GM12878 (cell line): ENCODE data around the gene ALCAM. TPM values are rescaled to one million over a fixed set of nuclear protein-coding genes. Genes with fewer than 3 reads are reported as not detected.

Source experiments
- ATAC-seq: fragments of 200-7000 bp; cut with Tn5 transposase; 3 replicates; pipeline ENCODE4 v1.9.1; 2020; ENCODE audit warnings: mild to moderate bottlenecking, moderate library complexity
- BruUV-seq: library from RNA; stranded (reverse); fragments of 400-500 nt; replicated peaks from 2 replicates; lab custom pipeline; 2021; lab: Mats Ljungman, UMichigan
- CTCF ChIA-PET: fragments of 300-600 bp; sonication (Branson Sonifier 250); formaldehyde crosslinking; extraction: SDS; loops from one replicate; lab custom pipeline; 2021; ENCODE audit warnings: inconsistent platforms; lab: Yijun Ruan, JAX
- POLR2A ChIA-PET: fragments of 350-600 bp; formaldehyde crosslinking; extraction: SDS; loops from one replicate; lab custom pipeline; 2021; ENCODE audit warnings: inconsistent platforms; lab: Charles Lee
- RAD21 ChIA-PET: fragments of 300-600 bp; sonication (Branson Sonifier 250); formaldehyde crosslinking; loops from one replicate; lab custom pipeline; 2023; ENCODE audit warnings: antibody characterized with exemption; ENCODE audit not compliant: unreplicated experiment; lab: Charles Lee
- SMC1A ChIA-PET: fragments of 300-600 bp; sonication (Branson Sonifier 250); formaldehyde crosslinking; loops from one replicate; lab custom pipeline; 2023; ENCODE audit not compliant: unreplicated experiment, uncharacterized antibody; lab: Charles Lee
- DNase-seq: peaks from one replicate; pipeline ENCODE4 v3.0.0-alpha.2; 2011; ENCODE audit warnings: low read depth, low spot score
- FAIRE-seq: peaks from 3 replicates; lab custom pipeline; 2011; peaks lifted over from hg19 to GRCh38; lab: Jason Lieb, UNC
- H2AFZ ChIP-seq: 2 replicates; pipeline ENCODE4 v1.6.0; 2011; ENCODE audit warnings: low read depth, low read length, control low read depth; ENCODE audit not compliant: control insufficient read depth
- H3K27ac ChIP-seq: 2 replicates; pipeline ENCODE4 v1.5.1; 2011; ENCODE audit warnings: control low read depth; ENCODE audit not compliant: control insufficient read depth, insufficient read depth
- H3K27me3 ChIP-seq, 2 experiments: replicated peaks in 1 of 2; 2 replicates each; pipeline versions ENCODE4 v1.6.0 to v1.6.1; 2011; ENCODE audit warnings: low read length in 1 of 2; ENCODE audit not compliant: control insufficient read depth in 2 of 2, insufficient read depth in 2 of 2
- H3K36me3 ChIP-seq, 2 experiments: 2 replicates each; pipeline ENCODE4 v1.5.1; 2011; ENCODE audit warnings: low read length in 1 of 2; ENCODE audit not compliant: control insufficient read depth in 2 of 2, insufficient read depth in 2 of 2
- H3K4me1 ChIP-seq: 2 replicates; pipeline ENCODE4 v1.6.1; 2011; ENCODE audit warnings: mild to moderate bottlenecking, low read length, moderate library complexity, mixed read lengths; ENCODE audit not compliant: control insufficient read depth, insufficient read depth
- H3K4me2 ChIP-seq: 2 replicates; pipeline ENCODE4 v1.6.0; 2011; ENCODE audit warnings: control low read depth; ENCODE audit not compliant: control insufficient read depth, insufficient read depth
- H3K4me3 ChIP-seq: fragments of 200-600 bp; sonication (generic); 2 replicates; pipeline ENCODE4 v1.5.1; 2016
- H3K79me2 ChIP-seq: 2 replicates; pipeline ENCODE4 v1.6.0; 2011; ENCODE audit warnings: low read length; ENCODE audit not compliant: control insufficient read depth, insufficient read depth
- H3K9ac ChIP-seq: 2 replicates; pipeline ENCODE4 v1.8.0; 2011; ENCODE audit warnings: low read length, control low read depth, mixed read lengths; ENCODE audit not compliant: control insufficient read depth, insufficient read depth
- H3K9me3 ChIP-seq: replicated peaks from 3 replicates; pipeline ENCODE4 v1.5.1; 2011; ENCODE audit warnings: mild to moderate bottlenecking, low read length; ENCODE audit not compliant: control insufficient read depth, insufficient read depth
- H4K20me1 ChIP-seq: 2 replicates; pipeline ENCODE4 v1.6.0; 2011; ENCODE audit not compliant: control insufficient read depth, insufficient read depth
- BHLHE40 ChIP-seq, 2 experiments: fragments of 450-650 bp in 1 of 2; IDR thresholded peaks; 2 replicates each; pipeline ENCODE4 v1.6.1; 2011 to 2017; ENCODE audit warnings: low read depth in 2 of 2, borderline replicate concordance in 1 of 2, improper control_type of control experiment in 1 of 2, low read length in 1 of 2, mild to moderate bottlenecking in 1 of 2
- CBX5 ChIP-seq: sonication (generic); IDR thresholded peaks from 2 replicates; pipeline ENCODE4 v1.6.1; 2016; ENCODE audit warnings: low read depth, moderate library complexity, mild to moderate bottlenecking, inconsistent platforms
- CEBPB ChIP-seq, 2 experiments: fragments of 150-350 bp in 1 of 2; IDR thresholded peaks; 2 replicates each; pipeline ENCODE4 v1.6.1; 2012 to 2014; ENCODE audit warnings: low read depth in 2 of 2, low read length in 2 of 2, borderline replicate concordance in 1 of 2, inconsistent platforms in 1 of 2
- CREB1 ChIP-seq: IDR thresholded peaks from 2 replicates; pipeline ENCODE4 v1.6.1; 2012; ENCODE audit warnings: low read depth, mild to moderate bottlenecking, inconsistent platforms
- DPF2 ChIP-seq: fragments of 450-650 bp; IDR thresholded peaks from 2 replicates; pipeline ENCODE4 v1.6.1; 2017; ENCODE audit warnings: mild to moderate bottlenecking
- EP300 ChIP-seq, 2 experiments: fragments of 150-350 bp in 1 of 2; IDR thresholded peaks; 2 replicates each; pipeline ENCODE4 v1.6.1; 2011 to 2012; ENCODE audit warnings: low read depth in 2 of 2, low read length in 2 of 2, borderline replicate concordance in 1 of 2, improper control_type of control experiment in 1 of 2, inconsistent platforms in 1 of 2; ENCODE audit not compliant: control insufficient read depth in 1 of 2
- IRF5 ChIP-seq: fragments of 450-650 bp; IDR thresholded peaks from 2 replicates; pipeline ENCODE4 v1.6.1; 2017; ENCODE audit warnings: borderline replicate concordance
- POLR2AphosphoS5 ChIP-seq: IDR thresholded peaks from 2 replicates; pipeline ENCODE4 v1.6.1; 2011; ENCODE audit warnings: mild to moderate bottlenecking, low read length, inconsistent platforms
- RAD51 ChIP-seq: fragments of 450-650 bp; IDR thresholded peaks from 2 replicates; pipeline ENCODE4 v1.6.1; 2016; ENCODE audit warnings: moderate library complexity, mild to moderate bottlenecking, inconsistent platforms
- RBBP5 ChIP-seq: fragments of 200-600 bp; sonication (generic); conservative IDR thresholded peaks from 2 replicates; pipeline ENCODE4 v1.6.1; 2016
- REST ChIP-seq: IDR thresholded peaks from 2 replicates; pipeline ENCODE4 v1.6.1; 2012; ENCODE audit warnings: mild to moderate bottlenecking, low read depth, low read length
- SUPT20H ChIP-seq: IDR thresholded peaks from 2 replicates; pipeline ENCODE4 v1.6.1; 2011; ENCODE audit warnings: low read depth, mild to moderate bottlenecking, low read length, moderate library complexity, borderline replicate concordance; ENCODE audit not compliant: control insufficient read depth
- TAF1 ChIP-seq: IDR thresholded peaks from 2 replicates; pipeline ENCODE4 v1.6.1; 2011; ENCODE audit warnings: mild to moderate bottlenecking, low read depth, low read length, borderline replicate concordance
- TCF12 ChIP-seq: IDR thresholded peaks from 2 replicates; pipeline ENCODE4 v1.6.1; 2011; ENCODE audit warnings: low read depth, mild to moderate bottlenecking, low read length
- TCF7 ChIP-seq: IDR thresholded peaks from 2 replicates; pipeline ENCODE4 v1.6.1; 2014; ENCODE audit warnings: antibody characterized with exemption, borderline replicate concordance
- ZNF384 ChIP-seq: IDR thresholded peaks from 2 replicates; pipeline ENCODE4 v1.6.1; 2012; ENCODE audit warnings: low read depth, mild to moderate bottlenecking, low read length, improper control_type of control experiment, borderline replicate concordance
- ZSCAN29 ChIP-seq: fragments of 450-650 bp; IDR thresholded peaks from 2 replicates; pipeline ENCODE4 v1.6.1; 2017; ENCODE audit warnings: mild to moderate bottlenecking, moderate library complexity
- WGBS: methylation state at CpG from one replicate; pipeline ENCODE4 v1.1.6; 2016; ENCODE audit warnings: low lambda C conversion rate; ENCODE audit not compliant: insufficient replicate concordance, insufficient coverage; ENCODE audit errors: missing lambda C conversion rate; 5-methylcytosine and 5-hydroxymethylcytosine counted together
- in situ Hi-C: fragments of 300-500 bp; cut with MboI; formaldehyde crosslinking; loops from 9 replicates; pipeline ENCODE4 v1.14.3; 2018; ENCODE audit warnings: mixed read lengths
- intact Hi-C: fragments of 100-400 bp; cut with micrococcal nuclease; formaldehyde crosslinking; loops from one replicate; pipeline ENCODE4 v1.14.2; 2022; ENCODE audit not compliant: unreplicated experiment
- polyA plus RNA-seq, 11 experiments: library from polyadenylated mRNA; depleted of rRNA in 4 of 11; unstranded in 6 of 11; stranded (reverse) in 5 of 11; fragments of >200 nt; fragmentation: Nextera tagmentation in 4 of 11; fragmentation: Illumina TruSeq in 1 of 11; extraction: Ambion mirVana in 4 of 11; extraction: Trizol in 1 of 11; gene quantifications; 1 replicate in 1 of 11; 2 replicates in 10 of 11; pipeline versions ENCODE4 v1.2.1 to v1.2.3, GENCODE V29; 2011 to 2016; ENCODE audit warnings: inconsistent platforms in 2 of 11, missing spikeins in 2 of 11, low read depth in 1 of 11
- total RNA-seq, 4 experiments: library from RNA; depleted of rRNA in 3 of 4; stranded (reverse); fragments of >200 nt in 3 of 4; fragmentation: Illumina TruSeq in 1 of 4; extraction: Trizol in 1 of 4; gene quantifications; 2 replicates each; pipeline versions ENCODE4 v1.2.1 to v1.2.3, GENCODE V29; 2013 to 2021

The ALCAM gene
- total and polyA plus RNA-seq, 10 of the 15 experiments (the other 5 are each of a cell fraction or from before 2014, with no cell fraction given): 12.2 to 54.2 (median 32.6) TPM

- TF ChIP-seq TCF7 (no peak), TCF12 (no peak), POLR2AphosphoS5 (no peak), CREB1 (no peak), ZSCAN29 (no peak)
Observed at GRCh38 chr3:105422645-105423044, 55.9 kb downstream of the ALCAM start (continued).

- Histone ChIP-seq H3K4me1 (no peaks in the 10 kb centered on the region), H3K9me3 (no peaks in the 10 kb centered on the region; the same call in 1 of the 3 replicates), H3K4me2 (no peak overlapping the region), H3K27me3 (no peaks in the 10 kb centered on the region), H3K36me3 (no peaks in the 10 kb centered on the region; a peak in 1 of 4 replicates), H4K20me1 (no peaks in the 10 kb centered on the region), H3K27ac (no peak overlapping the region), H2AFZ (no peak overlapping the region), H3K4me3 (no peak overlapping the region), H3K79me2 (peaks cover 1% of the 10 kb centered on the region; the same call in 1 of the 2 replicates), H3K9ac (no peak overlapping the region)
- TF ChIP-seq RBBP5: no peak
- no peak for TF ChIP-seq IRF5
- TF ChIP-seq DPF2: no peak
- no peak for TF ChIP-seq CEBPB (IDR thresholded peaks at IDR 0.05; ENCODE audit: borderline replicate concordance in 1 of 2, low read depth in 2 of 2, low read length in 2 of 2)
- TF ChIP-seq ZNF384: no peak
- TF ChIP-seq TAF1: no peak
- TF ChIP-seq CBX5: no peak
- TF ChIP-seq REST: no peak
- TF ChIP-seq RAD51: no peak
- no peak for TF ChIP-seq BHLHE40 (IDR thresholded peaks at IDR 0.05; ENCODE audit: borderline replicate concordance in 1 of 2, low read depth in 2 of 2, low read length in 1 of 2)
- TF ChIP-seq EP300 (IDR thresholded peaks at IDR 0.05; ENCODE audit: borderline replicate concordance in 1 of 2, control insufficient read depth in 1 of 2, low read depth in 2 of 2, low read length in 2 of 2): no peak
- no peak for TF ChIP-seq SUPT20H
- in situ Hi-C loops: no loop called here
- intact Hi-C loops: no loop called here
- SMC1A ChIA-PET: interaction anchor here (0.9 to 1.6 kb wide), 2 partner anchors 20 to 65 kb away, joined by 3 to 6 read pairs; no protein-coding TSS in a partner anchor
- BruUV-seq: no TSS peak
- ATAC-seq: no peak
- WGBS: 100% methylated on average over 2 of the region's 2 CpGs
- DNase-seq: no peak
- CTCF ChIA-PET: no interaction called here
- RAD21 ChIA-PET: interaction anchor here (0.9 to 1.3 kb wide), 2 partner anchors 8 to 55 kb away, joined by 3 to 4 read pairs; no protein-coding TSS in a partner anchor
- POLR2A ChIA-PET: no interaction called here
- no peak for FAIRE-seq
Observed at GRCh38 chr3:105423397-105423796, 56.7 kb downstream of the ALCAM start.
